NCI-H510A treated with DMSO at 0.1 percent for 48 hours (cell line): ENCODE data around the gene BMP7.
"Not testable (repeated sequence)": the region's sequence is repeated elsewhere in the genome, so short reads cannot be mapped to it uniquely, and the experiment has no call there.

Experiments
- DNase-seq: peaks from one replicate; lab custom pipeline; 2025; lab: John Stamatoyannopoulos, UW

BMP7 gene

DNA sequence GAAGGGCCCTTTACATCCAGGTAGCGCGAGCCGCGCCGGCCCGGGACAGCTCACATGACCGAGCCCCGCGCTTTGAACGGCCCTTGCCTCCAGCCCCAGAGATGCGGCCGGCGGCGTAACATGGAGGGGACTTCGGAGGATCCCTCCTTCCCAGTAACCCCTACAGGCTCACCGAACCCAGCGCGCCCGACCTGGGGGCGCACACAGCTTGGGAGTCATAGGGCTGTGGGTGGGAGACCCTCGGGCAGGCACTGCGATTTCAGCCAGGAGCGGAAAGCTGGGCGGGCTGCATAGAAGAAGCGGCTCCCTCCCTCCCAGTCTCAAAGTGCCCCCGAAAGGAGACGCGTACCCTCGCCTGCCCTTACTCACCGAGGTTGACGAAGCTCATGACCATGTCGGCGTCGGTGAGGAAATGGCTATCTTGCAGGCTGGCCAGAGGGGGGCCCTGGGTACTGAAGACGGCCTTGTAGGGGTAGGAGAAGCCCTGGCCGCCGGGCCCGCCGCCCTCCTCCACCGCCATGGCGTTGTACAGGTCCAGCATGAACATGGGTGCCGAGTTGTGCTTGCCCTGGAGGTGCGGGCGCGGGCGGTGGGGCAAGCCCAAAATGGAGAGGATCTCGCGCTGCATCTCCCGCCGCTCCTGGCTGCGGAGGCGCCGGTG, 975 bp downstream of the BMP7 start:
- no peak for DNase-seq

DNA sequence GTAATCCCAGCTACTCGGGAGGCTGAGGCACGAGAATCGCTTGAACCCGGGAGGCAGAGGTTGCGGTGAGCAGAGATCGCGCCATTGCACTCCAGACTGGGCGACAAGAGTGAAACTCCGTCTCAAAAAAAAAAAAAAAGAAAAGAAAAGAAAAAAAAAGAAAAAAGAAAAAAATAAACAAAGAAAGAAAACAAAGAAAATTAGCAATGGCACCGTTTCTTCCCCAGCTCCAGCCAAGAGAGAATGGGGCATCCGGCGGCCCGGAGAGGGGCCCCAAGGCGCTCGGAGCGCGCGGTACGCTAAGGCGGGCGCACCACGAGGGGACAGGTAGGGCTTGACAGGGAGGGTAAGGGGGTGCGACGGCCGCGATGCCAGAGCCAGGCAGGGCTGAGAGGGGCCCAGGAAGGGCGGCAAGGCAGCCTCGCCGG, 1.5 kb downstream of the BMP7 start:
- DNase-seq: not testable (repeated sequence)

DNA sequence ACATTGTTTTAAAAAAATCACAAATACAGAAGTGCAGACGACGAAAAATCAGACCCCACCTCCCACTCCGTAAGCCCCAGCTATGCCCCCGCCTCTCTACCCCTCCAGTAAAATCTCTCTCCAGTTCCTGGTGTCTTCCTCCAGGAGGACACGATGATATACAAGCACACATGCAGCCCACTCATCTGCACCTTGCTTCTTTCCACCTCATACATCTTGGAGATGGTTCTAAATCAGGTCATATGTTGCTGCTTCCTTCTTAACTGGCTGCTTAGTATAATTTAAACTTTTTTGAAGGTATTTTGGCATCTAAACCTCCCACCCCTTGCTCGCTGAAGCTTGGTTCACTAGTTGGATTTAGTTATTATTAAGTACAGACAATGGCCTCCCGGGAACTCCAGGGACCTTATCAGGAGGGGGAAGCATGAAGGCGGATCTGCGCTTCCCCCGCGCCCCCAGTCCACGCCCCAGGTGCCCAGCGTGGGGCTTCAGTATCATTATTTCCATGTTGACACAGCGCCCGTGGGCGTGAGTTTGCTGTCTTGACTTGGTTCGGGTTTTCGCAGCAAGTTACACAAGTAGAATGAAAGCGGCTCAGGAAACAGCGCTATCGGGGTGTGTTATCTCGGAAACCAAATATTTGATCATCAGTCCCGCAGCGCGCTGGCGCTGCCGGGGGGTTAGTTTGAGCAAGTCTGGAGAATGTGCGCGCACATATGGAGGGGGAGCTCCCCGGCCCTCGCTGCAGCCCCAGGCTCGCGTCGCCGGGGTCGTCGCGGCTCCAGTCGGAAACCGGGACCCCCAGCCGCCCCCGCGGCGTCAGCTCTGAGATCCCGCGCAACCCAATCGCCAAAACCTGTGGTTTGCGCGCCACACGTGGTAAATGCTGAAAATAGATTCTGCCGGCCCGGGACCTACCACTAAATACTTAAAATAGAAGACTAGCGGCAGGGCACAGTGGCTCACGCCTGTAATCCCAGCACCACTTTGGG, 2.3 kb downstream of the BMP7 start:
- no peak for DNase-seq

DNA sequence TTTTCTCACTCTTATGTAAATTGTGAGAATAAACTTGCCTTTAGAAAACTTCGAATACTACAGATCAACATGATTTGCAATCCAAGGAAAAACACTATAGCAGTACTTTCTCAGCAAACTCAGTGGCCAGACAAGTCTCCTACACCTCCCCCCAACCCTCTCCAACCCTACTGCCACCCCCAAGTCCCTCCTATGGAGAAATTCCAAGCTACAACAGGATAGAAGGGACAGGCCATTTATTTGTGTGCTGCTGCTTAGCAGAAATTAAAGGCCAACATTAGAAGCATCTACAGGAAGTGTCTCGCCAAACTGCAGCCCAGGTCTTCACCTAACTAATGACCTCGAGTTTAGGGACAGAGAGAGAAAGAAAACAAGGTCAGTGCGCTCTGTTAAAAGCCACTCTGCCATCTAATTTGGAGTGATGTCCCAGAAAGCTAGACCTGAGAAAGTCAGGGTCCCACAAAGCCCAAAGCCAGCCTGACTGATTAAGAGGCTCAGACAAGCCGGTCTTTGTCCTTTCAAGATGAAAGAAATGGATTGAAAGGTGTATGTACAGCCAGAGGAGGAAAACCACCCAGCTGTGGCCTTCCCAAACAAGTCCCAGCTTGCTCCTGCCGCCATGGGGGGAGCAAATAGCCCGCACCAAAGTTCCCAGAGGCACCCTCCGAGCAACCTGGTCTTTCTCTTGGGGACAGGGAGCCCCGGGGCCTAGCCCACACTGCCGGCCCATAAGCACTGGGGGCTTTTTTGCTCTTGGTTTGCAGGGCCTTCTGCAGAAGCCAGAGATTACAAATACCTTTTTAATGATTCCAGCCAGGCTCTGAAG, 3.4 kb downstream of the BMP7 start:
- no peak for DNase-seq

DNA sequence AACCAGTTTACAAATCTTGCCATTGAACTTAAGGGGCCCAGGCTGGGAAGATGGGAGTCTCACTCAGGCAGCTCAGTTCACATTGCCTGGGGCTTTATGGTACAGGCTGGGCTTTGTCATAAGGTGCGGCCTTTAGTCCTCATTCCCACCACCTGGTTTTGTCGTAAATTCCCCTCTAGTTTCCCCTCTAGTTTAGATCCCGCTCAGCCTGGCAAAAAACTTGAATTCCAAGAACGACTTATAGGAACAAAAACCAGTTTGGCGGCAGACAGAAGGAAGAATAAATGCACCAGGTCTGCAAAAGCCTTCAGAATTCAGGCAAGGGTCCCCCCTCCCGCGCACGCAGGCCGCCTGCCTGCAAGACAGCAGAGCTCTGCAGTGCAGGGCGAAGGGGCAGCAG, 4.1 kb downstream of the BMP7 start:
- no peak for DNase-seq

DNA sequence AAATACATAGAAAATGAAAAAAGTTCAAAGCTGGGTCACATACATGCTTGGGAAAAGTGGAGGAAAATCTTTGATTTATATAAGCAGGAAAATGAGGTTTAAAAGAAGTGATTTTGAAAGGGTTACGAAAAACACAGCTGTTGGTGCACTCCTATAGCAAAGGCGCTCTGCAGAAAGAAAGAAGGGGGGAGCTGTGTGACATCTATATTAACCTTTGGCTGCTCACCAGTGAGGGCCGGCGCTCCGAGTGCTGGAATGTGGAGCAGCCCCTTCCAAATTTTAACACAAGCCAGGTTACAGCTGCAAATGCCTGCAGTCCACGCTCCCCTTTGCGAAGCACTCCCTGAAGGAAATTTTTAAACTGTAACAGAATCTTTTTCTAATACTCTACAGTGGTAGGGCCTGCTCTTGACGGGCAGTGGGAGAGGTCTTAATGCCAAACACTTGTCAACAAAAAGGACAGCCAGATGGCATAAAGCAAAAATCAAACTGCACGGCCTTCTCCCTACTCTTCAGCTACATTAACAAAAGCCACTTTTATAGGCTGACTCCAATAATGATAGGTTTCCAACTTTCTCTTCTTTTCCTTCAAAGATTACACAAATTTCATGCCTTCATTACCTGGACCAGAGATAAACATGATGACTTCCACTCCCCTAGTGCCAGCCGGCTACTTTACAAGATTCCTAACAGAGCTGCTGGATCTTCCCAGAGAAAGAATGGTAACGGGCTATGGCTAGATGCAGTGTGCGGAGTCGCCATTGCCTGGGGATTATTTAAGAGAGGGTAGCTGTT, 4.8 kb downstream of the BMP7 start:
- DNase-seq: no peak

DNA sequence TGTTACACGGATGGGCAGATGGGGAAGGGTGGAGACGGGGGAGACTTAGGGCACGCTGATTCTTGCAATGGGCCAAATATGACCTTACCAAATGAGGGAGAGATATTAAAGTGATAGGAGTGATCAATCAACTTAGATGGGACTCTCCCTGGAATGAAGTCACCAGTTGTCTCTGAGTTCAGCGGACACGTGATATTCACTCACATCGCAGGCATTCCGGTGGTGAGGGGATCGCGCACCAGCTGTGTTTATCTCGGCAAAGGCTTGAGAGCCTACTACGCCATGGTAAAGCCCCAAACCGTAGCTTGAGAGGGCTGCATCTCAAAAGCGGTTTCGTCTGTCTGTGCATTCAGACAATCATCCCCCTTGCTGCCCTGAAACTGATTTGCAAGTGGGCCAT, 5.5 kb downstream of the BMP7 start:
- DNase-seq: no peak

DNA sequence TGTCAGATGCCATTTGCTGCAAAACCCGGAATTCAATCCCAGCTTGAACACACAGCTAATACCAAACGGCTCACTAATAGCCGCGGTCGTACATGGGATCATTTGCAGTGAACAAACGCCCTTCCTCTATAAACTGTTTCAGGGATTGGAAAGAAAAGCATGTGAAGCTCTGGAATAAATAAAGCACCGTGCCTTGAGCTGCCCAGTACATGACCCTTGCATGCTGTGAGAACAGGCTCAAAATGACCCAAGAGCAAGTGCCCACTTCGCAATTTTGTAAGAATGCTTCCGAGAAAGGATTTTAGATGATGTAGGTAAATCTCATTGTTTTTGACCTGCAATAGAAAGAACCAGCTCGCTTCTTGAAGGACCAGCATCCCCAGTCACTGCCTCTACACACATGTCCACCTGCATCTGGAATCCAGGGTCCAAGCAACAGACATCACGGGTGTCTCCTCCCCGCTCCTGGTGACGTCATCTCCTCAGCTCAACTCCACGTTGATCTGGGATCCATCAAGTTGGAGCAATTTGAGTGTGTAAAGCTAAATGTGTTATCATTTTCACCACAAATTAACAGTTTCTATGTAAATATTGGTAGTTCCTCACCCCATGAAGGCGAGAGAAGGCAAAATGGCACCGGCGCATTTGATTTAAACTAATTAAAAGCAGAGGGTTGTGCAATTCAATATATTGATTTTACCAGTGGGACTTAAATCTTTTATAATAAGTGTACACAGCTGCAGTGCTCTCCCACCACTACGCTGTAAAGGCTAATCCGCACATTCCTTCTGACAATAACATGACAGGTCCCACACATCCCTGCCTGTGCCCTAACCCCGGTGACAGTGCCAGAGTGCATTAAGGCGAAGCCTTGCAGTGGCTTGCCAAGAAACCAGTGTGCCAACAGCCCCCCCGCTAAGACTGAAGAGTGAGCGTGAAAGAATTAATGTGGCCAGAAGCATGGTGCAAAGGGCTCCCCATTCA, 6.2 kb downstream of the BMP7 start:
- no peak for DNase-seq

DNA sequence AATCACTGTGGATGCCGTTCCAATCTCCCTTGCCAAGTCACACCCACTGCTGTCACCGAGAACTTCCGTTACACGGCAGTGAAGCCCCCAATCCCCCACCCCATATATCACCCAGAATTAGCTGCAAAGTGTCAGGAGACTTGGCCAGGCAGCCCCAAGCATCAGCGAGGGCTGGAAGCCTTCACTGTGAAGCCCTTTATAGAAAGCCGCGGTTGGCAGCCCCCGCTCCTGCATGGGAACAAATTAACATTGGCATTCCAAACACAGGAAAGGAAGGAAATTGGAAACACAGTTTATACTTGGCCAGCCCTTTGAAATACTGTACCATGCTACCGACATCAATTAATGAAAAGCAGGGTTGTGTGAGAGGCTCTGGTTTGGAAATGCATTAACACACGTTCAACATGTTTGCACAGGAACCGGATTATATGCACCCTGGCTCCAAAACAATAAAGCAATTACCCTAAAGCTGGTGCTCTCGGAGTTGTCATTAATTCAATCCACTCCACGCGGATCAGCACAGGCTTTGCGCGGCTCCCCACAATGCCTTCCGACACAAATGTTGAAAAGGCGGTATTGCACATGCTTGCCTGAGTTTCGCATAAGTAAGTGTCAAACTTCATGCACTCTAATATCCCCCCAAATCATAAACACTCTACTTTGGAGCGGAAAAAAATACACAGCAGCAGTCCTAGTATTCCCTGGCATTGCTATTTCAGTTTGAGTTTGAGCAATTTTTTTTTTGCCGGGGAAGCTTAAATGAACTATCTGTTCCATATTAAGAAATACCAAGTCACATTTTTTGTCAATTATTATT, 7.1 kb downstream of the BMP7 start:
- DNase-seq: no peak

DNA sequence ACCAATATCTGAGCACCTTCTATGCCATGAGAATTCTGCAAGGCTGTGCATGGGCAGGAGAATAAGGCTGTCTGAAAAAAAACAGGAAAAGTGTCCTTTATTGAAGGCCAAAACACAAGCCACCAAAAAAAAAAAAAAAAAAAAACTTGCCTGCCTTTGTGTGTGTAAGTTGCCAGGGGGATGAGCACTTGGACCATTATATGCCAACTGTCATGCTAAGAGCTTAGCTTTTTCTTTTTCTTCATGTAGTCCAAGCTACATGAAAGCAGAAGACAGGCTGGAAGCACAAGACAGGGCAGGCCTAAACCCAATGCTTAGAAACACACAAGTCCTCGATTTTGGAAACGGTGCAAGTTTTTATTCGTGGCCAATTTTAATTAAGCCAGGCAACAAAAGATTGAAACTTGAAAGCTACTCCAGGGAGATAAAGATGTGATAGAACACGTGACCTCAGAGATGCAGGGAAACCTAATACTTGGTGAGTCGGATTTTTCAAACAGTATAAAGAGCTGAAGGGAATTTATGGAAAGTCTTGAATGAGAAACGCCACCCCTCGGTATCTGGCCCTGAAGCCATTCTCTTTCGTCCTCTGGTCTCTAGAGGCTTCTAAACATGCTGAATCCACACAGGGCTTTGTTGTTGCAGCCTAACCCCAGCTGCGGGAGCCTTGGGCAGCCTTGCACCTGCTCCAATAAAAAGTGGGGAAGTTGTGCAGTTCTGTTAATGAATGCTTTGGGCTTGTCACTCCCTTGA, 8.6 kb downstream of the BMP7 start:
- DNase-seq: no peak

DNA sequence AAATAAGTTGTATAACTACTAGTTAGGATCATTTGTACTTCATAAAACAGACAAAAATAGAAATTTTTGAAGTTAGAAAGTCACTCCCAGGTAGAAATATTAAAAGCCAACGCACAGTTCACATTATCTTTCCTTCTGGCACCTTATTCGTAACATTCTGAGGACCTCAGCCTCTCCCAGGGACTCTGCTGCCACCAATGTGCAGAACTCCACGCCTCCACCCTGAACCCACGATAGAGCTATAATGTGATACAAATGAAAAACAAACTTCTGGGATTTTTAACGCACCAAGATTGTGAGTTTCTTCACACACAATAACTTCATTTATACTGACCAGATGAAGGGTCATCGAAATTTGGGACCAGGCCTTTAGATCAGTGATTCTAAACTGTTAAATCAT, 9.5 kb downstream of the BMP7 start:
- DNase-seq: no peak

DNA sequence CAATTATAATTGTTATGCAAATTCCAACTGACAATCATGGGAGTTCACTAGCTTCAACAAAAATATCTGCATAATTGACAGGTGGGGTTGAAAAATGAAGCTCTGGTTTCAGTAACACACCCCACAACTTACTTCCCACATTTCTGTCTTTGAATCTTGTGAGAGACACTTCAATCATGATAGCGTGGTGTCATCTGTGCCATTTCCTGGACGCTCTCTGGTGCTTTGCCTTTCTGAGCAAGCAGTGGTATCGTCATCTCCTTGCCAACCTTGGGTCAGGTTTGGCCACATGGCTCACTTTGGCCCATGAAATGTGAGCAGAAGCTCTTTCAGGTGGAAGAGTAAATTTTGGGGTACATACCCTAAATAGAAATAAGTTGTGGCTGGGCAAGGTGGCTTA, 10.2 kb downstream of the BMP7 start:
- no peak for DNase-seq

DNA sequence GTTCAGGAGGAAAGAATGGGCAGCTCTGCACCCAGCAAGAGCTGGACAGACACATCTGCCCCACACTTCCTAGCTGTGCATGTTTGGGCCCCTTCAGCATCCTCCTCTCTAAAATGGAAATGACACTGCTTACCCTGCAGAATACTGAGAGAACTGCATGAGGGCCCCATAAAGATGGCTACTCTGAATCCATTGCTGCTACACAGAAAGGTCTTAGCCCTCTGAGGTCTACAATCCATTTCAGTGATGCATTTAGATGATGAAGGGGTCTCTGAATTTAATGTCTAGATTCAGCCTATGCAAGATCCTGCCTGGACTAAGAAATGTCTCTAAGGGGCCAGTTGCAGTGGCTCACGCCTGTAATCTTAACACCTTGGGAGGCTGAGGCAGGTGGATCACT, 11.3 kb downstream of the BMP7 start:
- DNase-seq: no peak

DNA sequence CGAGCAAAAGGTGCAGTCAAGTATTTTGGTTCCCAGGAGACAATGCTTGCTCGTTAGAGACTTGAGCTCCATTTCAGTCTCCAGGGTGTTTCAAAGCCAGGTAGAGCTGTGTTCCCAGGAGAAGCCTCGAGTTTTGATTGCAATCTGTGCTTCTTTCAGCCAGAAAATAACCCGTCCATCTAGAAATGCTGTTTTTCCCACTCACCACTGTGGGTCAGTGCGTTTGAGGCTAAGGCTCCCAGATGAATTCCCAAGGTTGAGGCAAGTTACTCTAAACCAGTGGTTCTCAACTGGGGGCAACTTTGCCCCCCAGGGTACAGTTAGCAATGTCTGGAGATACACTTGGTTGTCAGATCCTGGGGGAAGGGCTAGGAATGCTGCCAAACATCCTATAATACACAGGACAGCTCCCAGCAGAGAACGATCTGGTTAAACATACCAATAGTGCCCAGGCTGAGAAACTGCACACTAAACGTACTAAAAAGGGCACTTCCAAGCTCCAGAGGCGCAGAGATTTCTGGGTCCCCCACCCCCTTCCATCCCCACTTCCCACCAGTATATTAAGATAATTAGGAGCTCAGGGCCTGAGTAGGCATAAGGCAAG, 13.8 kb downstream of the BMP7 start:
- DNase-seq: no peak

DNA sequence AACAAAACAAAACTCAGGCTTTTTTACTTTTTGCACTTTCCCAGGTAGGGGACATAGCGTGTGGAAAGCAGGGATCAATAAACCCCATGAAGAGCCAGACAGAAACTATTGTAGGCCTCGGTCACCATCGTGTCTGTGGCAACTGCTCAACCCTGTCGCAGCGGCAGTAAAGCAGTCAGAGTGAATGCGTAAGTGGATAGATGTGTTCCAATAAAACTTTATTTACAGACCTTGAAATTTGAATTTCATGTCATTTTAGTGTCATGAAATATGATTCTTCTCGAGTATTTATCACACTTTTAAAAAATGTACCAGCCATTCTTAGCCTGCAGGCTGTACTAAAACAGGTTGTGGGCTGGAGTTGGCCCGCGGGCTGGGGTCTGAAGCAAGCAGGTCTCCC, 14.5 kb downstream of the BMP7 start:
- no peak for DNase-seq

DNA sequence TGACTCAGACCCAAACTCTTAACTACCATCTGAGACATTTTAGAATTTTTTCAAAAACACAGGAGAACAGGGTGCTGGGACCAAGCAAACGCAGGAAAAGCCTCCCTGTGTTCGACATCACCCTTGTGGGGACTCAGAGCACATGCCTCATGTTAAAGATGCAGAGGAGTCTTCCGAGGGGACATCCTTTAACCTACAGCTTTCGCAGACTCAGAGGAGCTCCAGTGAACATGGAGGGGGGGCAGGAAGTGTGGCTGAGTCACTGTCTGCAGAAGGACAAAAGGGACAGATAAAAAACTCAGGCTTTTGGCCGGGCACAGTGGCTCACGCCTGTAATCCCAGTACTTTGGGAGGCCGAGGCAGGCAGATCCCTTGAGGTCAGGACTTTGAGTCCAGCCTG, 15.1 kb downstream of the BMP7 start:
- DNase-seq: no peak

DNA sequence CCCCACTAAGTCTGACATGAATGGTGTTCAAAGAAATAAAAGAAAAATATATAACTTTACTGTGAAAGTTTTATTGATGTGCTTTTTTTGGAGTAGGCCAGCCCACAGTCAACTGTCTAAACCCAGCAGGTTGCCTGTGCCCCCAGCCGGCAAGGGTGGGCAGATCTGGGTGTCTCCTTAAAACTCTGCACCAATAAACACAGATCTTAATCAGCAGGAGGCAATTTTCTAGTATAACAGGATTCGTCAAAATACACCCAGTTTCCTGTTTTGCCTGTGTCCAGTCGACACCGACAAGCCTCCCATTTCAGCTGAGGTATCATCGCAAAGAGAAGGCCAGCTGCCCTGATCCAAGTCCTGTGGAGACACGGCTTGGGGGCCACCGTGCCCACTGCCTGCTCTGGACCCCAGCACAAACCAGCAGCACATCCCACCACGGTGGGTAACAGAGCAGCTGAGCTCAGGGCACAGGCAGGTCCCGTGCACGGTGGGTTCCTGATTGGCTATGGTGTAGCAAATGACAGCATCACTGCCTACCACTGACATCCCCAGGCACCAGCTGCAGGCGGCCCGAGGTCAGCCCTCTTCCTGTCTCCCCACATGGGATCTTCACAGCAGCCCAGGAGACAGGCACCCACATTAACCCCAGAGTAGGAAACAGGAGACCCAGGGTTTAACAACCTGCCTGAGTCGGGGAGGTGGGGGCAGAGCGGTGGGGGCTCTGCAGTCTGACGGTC, 15.7 kb downstream of the BMP7 start:
- no peak for DNase-seq

DNA sequence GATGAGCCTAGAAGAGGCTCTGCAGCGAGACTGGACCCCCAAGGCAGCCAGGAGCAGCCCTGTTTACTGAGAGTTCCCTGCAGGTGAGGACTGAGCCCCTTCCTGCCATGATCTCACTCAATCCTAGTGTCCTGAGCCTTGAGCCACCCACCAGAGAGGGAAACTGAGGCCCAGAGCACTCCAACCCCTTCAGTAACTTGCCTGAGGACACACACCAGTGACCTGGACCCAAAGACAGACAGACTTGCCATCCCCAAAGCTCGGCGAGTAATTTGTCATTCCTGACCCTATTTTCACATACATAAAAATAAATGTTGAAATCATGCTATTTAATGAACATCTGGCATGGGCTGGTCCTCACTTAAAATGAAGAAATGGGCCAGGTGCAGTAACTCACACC, 16.7 kb downstream of the BMP7 start:
- no peak for DNase-seq
